Muscle of back (tissue), 11 donors: ENCODE measurements around the gene HEMGN. TPM values are rescaled to one million over a fixed set of nuclear protein-coding genes. Genes with fewer than 3 reads are reported as not detected.

Source experiments
- DNase-seq, 3 donors: peaks; one replicate each; pipeline versions ENCODE4 v3.0.0 to v3.0.0-alpha.2; 2013
- polyA plus RNA-seq, 10 donors: library from polyadenylated mRNA; unstranded; fragments of 120-200 nt; gene quantifications; one replicate each; pipeline ENCODE4 v1.2.1, GENCODE V29; 2013; ENCODE audit not compliant: insufficient read length in 10 of 10

The HEMGN gene
- polyA plus RNA-seq, 10 donors = 3.8 to 18.6 (median 5.8) TPM

DNA sequence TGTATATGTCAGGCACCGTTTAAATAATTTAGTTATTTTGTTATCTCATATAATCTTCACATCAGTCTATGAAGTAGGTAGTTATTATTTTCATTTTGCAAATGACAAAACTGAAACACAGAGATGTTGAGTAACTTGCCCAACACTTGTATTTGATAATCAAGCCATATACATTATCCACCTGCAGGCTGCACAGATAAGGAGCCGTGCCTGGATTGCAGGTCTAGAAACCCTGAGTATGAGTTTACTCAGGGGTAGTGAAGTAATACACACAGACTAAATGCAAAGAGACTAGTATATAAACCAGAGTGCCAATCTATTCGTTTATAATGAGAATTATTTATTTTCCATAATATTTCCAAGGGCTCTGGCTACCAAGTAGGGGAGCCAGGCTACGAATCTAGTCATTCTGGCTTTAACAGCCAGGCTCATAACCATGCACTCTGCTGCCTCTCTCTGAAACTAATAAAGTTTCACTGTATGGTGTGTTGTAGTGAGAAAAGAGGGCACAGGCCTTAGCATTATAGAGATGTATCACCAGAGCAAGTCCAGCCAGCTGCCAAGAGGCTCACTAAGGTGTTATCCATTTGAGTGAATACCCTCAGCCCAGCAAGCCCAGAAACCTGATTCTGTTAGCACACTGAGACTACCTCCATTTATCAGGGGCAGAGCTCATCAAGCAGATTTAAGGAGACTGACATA lies 4.5 kb downstream of the HEMGN start:
- no peak for DNase-seq

DNA sequence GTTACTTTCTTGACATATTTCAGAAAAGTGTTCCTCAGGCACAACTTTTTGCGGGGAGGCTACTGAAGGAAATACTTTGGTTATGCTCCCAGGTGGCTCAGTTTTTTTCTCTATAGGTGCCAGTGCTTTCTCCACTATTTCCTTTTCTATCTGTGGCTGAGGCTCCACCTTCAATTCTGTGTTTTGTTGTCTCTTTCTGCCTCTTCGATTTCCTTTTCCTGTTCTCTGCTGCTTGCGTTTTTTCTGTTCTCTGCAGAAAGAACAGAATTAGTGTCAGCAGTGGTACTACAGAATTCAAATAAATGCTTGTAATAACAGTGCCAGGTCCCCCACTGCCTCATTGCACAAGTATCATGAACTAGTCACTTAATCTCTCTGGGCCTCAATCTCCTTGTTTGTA lies 7.0 kb downstream of the HEMGN start:
- no peak for DNase-seq

GRCh38 chr9:97928986-97929604 lies 8.9 kb downstream of the HEMGN start:
- DNase-seq = no peak

DNA sequence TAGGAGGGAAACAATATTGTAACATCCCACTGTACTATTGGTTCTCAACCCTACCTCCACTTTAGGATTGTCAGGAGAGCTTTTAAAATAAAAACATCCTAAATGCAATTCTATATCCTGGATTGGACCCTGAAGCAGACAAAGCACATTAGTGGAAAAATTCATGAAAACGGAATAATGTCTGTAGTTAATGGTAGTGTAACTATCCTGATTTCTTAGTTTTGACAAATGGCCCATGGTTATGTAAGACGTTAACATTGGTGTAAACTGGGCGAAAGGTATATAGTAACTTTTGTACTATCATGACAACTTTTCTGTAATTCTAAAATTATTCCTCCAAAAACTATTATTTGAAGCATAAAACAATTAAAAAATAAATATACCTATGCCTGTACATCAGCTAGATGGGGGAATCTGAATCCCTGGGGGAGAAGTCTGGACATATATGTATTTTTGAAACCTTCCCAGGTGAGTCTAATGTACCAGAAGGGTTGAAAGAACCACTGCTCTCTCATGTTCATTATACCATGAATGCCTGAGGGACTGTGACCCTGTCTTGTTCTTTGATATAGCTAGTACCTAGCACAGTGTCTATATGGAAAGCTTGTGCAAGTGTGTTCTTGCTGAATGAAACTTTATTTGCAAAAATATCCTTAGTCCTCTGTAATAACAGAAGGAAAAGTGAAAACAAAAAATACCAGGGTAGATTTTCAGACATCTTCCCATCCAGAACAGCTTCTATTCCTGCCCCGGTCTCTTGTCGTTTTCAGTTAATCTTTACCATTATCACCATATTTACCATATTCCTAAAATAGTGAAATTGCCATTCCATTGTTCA lies 12.3 kb downstream of the HEMGN start:
- no peak for DNase-seq

GRCh38 chr9:97924386-97924785 lies 13.6 kb downstream of the HEMGN start:
- no peak for DNase-seq

DNA sequence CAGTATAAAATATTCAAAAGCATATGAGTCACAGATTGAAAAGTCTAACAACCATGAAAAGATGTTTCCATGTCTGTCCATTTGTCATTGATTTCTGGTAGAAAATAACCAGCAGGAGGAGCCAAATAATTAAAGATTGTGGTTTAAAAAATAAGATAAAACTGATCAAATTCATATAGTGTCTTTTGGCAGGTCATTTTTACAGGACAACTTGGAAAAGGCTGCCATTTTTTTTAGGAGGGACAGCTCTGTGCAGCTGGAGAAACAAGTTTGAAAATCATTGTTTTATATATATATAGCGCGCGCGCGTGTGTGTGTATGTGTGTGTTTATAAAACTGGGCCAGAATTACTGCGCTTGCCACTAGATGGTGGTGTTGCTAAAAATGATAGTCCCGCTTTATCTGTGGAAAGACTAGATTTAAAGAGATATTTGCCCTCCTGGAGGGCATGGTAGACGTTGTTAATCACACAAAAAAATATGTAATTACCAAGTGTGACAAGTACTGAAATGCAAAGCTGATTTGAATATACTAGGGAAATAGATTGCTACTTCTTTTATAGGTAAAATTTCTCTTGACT lies 14.4 kb downstream of the HEMGN start:
- DNase-seq = peak; percentile 79 to 93 (median 84)

DNA sequence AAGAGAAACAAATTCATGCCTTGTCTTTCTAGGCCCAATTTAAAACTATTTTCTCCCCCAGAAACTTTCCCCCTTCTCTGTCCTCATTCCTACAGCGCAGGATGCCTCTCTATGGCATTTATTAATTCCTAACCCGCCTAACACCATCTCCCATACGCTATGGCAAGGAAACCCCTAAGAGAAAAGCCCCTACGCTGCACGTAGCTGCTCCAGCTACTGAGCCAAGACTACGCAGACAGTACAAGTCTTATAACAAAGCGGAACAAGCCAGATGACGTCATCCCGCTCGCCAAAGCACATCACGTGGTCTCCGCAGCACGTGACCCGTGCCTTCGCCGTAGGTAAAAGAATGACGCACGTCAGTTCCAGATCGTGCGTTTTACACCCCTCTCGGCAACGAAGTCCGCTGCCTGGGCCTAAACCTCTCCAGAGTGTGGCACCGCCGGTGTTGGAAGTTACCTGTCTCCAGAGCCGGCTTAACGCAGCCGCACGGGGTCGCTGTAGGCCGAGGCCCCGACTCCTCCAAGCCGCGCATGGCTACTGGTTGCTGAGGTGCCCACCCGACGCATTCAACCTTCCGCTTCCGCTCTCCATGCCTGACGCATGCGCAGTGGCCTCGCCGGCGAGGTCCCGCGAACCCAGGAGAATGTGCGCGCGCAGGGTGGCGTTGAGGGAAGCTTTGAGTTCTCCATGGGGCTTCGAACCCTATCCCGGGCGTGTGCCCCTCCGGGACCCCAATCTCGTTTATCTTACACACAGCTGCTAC lies 15.8 kb downstream of the HEMGN start, which contains the start of gene TRMO:
TRMO (minus strand) TSS at position 542 of the 766 bp plus-strand sequence; CDS start at position 535, 7 bp downstream.
- peak; percentile 98 to 100 (median 99) for DNase-seq

DNA sequence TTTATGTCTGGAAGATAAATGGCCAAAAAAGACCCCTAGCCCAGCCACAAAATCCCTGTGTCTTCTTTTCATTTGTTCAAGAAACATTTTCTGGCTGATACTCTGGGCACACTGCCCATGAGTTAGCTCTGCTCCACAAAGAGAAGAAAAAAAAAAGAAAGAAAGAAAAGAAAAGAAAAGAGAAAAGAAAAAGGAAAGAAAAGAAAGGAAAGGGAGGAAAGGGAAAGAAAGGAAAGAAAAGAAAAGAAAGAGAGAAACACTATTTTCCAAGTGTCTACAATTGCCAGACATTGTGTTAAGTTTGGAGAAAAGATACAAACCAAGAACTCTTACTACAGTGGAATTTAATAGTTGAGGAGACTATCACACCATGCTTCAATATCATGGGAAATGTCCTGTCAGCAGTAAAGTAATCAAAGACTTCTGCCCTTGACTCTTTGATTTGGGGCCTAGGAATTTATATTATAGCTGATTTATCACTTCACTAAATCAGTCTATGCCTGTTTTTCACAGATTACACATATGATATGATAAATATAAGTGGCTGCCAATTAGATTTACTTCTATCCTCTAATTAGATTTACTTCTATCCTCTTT lies 18.7 kb downstream of the HEMGN start:
- no peak for DNase-seq

GRCh38 chr9:97918611-97919010 lies 19.4 kb downstream of the HEMGN start:
- no peak for DNase-seq

GRCh38 chr9:97911970-97912369 lies 26.0 kb downstream of the HEMGN start:
- DNase-seq = no peak

DNA sequence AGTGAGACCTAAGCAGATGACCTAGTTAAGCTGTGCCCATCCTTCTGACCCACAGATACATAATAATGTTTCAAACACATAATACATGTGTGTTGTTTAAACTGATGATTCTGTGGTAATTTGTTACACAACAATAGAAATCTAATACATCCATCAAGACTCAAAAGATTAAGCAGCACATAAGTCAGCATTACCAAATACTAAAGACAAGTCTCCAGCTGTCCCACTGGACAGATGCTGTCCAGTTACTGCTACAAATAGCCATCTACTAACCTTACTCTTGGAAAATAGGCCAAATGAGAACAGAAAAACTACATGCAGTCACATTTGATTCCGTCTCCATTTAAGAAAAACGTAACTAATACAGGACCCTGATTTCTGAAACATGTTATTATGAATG lies 26.4 kb downstream of the HEMGN start:
- no peak for DNase-seq

DNA sequence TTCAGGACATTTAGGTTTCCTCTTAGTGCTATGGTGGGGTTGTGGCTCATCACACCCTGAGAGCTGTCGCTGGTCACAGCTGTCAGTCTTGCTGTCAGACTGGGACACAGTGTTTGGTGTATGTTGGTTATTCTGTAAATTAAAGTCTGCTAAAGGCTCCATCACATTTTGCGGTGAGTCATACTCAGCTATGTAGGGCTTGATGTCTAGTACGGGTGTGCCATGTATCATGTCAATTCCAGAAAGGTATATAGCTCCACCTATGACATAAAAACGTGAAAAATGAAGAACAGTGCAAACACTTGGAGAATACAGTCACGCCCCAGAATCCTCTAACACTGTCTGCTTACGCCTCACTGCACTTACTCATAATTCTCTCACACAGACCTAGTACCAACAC lies 27.6 kb downstream of the HEMGN start:
- no peak for DNase-seq

- DNase-seq = no peak
Measured at GRCh38 chr9:97908705-97909104, 29.3 kb downstream of the HEMGN start.

GRCh38 chr9:97907632-97908031 lies 30.3 kb downstream of the HEMGN start:
- no peak for DNase-seq

DNA sequence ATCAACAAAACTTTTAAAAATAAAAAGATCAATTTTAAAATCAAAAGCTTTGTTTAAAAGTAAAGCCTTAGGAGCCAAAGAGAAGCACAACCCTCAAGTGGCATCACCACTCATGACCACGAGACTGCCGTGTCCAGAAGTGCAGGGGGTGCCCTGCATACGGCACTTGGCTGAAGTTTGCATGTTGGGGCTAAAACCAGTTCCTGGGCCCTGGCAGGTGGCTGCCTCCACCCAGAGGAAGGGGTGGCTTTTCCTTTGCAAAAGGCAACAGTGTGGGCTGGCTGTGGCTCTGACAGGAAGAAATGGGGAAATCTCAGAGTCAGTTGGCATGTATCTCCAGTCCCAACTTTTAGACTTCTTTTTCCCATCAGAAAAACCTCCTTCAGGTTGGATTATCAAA lies 30.9 kb downstream of the HEMGN start:
- no peak for DNase-seq

GRCh38 chr9:97906236-97906831 lies 31.6 kb downstream of the HEMGN start:
- peak in 1 of 3 donors; percentile 10 for DNase-seq

DNA sequence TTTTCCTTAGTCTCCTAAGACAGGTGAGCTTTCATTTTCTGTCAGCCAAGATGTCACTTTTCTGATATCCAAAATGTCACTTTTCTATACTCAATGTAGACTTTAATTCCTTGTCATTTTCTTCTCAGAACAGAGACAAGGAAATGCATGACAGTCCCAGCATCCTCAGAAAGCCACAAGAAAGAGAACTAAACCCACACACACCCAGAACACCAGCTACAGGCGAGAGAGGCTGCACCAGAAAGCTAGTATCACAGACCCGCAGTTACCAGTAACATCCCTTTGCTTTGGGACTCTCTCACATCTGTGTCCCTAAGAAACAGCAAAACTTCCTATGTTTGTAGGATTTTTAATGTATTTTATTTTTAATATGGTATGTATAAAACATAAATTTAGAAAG lies 32.7 kb downstream of the HEMGN start:
- no peak for DNase-seq

GRCh38 chr9:97904725-97905124 lies 33.2 kb downstream of the HEMGN start:
- DNase-seq = no peak

- DNase-seq = no peak
Measured at GRCh38 chr9:97903177-97903576, 34.8 kb downstream of the HEMGN start.

DNA sequence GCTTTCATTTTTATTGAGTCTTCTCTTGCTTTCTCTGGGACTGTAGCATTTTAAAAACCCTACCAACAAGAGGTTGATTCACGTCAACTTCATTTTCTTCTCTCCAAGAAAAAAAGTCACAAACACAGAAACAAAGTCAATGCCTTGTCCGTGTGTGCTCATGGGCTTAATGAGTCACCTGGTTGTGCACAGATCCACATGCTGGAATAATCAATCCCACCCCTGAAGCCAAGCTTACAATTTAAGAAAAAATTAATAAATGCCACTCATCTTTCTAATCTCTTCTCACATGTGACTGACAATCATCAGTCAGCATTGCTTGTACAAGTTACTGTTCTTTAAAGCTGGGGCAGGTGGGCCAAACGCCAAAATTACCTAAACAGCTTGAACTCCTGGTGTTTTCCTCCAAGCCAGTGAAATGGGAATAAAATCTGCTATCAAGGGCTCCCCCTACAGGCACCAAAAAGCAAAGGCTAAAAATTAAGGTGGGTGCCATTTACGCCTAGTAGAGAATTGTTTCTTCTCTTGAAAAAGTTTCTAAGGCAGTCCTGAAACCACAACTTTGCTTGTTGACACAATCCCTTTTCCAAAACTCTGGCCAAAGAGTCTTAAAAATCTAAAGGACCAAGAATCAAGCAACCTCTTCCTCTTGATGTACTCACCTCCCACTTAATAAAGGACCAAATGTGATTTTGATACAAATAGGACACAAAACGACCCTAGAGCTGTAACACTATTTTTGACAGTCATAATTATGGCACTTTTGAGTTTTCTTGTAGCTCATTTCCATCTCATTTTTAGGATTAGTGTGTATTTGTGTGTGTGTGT lies 37.0 kb downstream of the HEMGN start:
- peak in 1 of 3 donors; percentile 38 for DNase-seq
